HCT116 (cell line): ENCODE results near the gene DCDC2.

Experiments
- TF ChIP-seq, protein P1 (sequence below), 3 experiments: fragments of 200-600 bp in 1 of 3; sonication (generic) in 1 of 3; IDR thresholded peaks in 2 of 3; conservative IDR thresholded peaks in 1 of 3; 2 replicates each; pipeline ENCODE4 v1.5.1; 2012 to 2017; ENCODE audit warnings: low read depth in 2 of 3, low read length in 2 of 3, antibody characterized with exemption in 1 of 3, borderline replicate concordance in 1 of 3, control low read depth in 1 of 3, mild to moderate bottlenecking in 1 of 3, mixed read lengths in 1 of 3, mixed run types in 1 of 3, moderate library complexity in 1 of 3; ENCODE audit not compliant: insufficient read depth in 1 of 3
- TF ChIP-seq, protein P2 (sequence below): IDR thresholded peaks from 2 replicates; pipeline ENCODE4 v1.6.1; 2012

DNA sequence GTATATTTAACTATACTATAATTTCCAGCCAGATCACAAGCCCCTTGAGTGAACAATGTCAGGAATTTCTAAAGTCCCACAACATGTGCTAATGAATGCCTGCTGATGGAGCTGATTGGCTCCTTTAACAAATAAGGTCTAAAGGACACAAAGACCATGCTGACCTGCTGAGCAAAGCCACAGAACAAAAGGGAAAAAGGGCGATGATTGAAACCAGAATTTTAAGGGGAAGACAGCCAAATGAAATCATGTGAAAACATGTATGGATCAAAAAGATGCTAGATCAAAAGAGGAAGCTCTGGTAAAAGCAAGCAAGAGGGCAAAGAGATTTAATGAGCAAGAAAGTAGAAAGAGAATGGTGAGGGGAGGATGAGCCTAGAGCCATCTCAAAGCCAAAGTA is 105.6 kb downstream of the DCDC2 start:
- TF ChIP-seq, protein P1, sequence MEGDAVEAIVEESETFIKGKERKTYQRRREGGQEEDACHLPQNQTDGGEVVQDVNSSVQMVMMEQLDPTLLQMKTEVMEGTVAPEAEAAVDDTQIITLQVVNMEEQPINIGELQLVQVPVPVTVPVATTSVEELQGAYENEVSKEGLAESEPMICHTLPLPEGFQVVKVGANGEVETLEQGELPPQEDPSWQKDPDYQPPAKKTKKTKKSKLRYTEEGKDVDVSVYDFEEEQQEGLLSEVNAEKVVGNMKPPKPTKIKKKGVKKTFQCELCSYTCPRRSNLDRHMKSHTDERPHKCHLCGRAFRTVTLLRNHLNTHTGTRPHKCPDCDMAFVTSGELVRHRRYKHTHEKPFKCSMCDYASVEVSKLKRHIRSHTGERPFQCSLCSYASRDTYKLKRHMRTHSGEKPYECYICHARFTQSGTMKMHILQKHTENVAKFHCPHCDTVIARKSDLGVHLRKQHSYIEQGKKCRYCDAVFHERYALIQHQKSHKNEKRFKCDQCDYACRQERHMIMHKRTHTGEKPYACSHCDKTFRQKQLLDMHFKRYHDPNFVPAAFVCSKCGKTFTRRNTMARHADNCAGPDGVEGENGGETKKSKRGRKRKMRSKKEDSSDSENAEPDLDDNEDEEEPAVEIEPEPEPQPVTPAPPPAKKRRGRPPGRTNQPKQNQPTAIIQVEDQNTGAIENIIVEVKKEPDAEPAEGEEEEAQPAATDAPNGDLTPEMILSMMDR (IDR thresholded peaks at IDR 0.05 in 2 of 3, conservative IDR thresholded peaks at IDR 0.05 in 1 of 3; ENCODE audit: borderline replicate concordance in 1 of 3, insufficient read depth in 1 of 3, low read depth in 2 of 3, low read length in 2 of 3) = no peak
- TF ChIP-seq, protein P2, sequence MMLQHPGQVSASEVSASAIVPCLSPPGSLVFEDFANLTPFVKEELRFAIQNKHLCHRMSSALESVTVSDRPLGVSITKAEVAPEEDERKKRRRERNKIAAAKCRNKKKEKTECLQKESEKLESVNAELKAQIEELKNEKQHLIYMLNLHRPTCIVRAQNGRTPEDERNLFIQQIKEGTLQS = no peak
